Left ventricle myocardium inferior (tissue), 1 donor: ENCODE data around the gene SLC25A43. TPM values are rescaled to one million over a fixed set of nuclear protein-coding genes. Genes with fewer than 3 reads are reported as not detected.

Source experiments
- DNase-seq: peaks from one replicate; pipeline ENCODE4 v3.0.0-alpha.2; 2020
- H3K27ac ChIP-seq: fragments of 200-600 bp; replicated peaks from 2 replicates; pipeline ENCODE4 v1.8.0; 2021
- H3K27me3 ChIP-seq: fragments of 200-600 bp; 2 replicates; pipeline ENCODE4 v1.8.0; 2021; ENCODE audit warnings: low read depth
- H3K36me3 ChIP-seq: fragments of 200-600 bp; 2 replicates; pipeline ENCODE4 v1.8.0; 2021
- H3K4me1 ChIP-seq: fragments of 200-600 bp; 2 replicates; pipeline ENCODE4 v1.8.0; 2021
- H3K4me3 ChIP-seq: fragments of 200-600 bp; 2 replicates; pipeline ENCODE4 v1.8.0; 2021; ENCODE audit warnings: mild to moderate bottlenecking, moderate library complexity
- H3K9me3 ChIP-seq: fragments of 200-600 bp; replicated peaks from 2 replicates; pipeline ENCODE4 v1.8.0; 2021
- CTCF ChIP-seq: fragments of 200-600 bp; IDR thresholded peaks from 2 replicates; pipeline ENCODE4 v1.8.0; 2021; ENCODE audit warnings: antibody characterized with exemption, mild to moderate bottlenecking, borderline replicate concordance
- intact Hi-C: fragments of 100-400 bp; cut with micrococcal nuclease; formaldehyde crosslinking; loops from one replicate; pipeline ENCODE4 v1.11.0; 2022
- total RNA-seq: library from RNA; stranded (reverse); fragmentation: NEBNext Ultra II Directional; extraction: Animal tissue kit (Norgen Biotek cat#: 25700); gene quantifications from one replicate; pipeline ENCODE4 v1.2.1, GENCODE V29; 2021
- donor health status: DM: no; HTN: yes; CAD: no; lungs with severe emphysema.

Gene SLC25A43
- total RNA-seq, 1 donor from 2014 or later, result 1.4 TPM

DNA sequence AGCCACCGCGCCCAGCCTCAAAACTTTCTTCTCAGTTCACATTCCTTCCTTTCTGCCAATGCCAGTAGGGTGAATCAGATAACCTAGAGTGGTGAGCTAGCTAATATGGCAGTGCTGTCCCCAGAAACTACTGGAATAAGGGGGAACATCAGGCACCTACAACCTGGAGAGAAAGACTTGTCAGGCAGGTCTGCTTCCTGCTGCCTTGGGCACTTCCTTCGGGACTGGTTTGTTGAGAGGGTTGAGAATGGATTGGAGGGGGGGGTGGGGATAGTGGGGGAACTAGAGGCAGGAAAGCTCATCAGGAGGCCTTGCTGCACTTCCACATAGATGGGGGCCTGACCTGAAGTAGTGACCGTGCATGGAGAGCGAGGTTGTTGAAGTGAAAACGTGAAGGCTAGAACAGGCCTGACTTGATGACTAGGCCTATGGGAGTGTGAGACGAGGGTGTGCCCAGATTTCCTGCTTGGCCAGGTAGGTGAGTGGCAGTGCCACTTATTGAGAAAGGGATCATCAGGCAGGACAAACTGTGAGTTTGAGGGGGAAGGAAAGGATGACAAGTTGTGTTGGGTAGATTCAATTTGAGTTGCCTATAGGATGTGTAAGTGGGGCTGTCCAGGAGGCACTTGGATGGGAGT is 102.5 kb downstream of the SLC25A43 start:
- intact Hi-C loops, result no loop called here
- Histone ChIP-seq H3K9me3 (no peaks in the 10 kb centered on the region), H3K4me3 (no peak overlapping the region), H3K4me1 (peaks cover 9% of the 10 kb centered on the region), H3K27ac (no peak overlapping the region), H3K36me3 (no peaks in the 10 kb centered on the region), H3K27me3 (no peaks in the 10 kb centered on the region)
- DNase-seq, result no peak
- TF ChIP-seq CTCF, result no peak

DNA sequence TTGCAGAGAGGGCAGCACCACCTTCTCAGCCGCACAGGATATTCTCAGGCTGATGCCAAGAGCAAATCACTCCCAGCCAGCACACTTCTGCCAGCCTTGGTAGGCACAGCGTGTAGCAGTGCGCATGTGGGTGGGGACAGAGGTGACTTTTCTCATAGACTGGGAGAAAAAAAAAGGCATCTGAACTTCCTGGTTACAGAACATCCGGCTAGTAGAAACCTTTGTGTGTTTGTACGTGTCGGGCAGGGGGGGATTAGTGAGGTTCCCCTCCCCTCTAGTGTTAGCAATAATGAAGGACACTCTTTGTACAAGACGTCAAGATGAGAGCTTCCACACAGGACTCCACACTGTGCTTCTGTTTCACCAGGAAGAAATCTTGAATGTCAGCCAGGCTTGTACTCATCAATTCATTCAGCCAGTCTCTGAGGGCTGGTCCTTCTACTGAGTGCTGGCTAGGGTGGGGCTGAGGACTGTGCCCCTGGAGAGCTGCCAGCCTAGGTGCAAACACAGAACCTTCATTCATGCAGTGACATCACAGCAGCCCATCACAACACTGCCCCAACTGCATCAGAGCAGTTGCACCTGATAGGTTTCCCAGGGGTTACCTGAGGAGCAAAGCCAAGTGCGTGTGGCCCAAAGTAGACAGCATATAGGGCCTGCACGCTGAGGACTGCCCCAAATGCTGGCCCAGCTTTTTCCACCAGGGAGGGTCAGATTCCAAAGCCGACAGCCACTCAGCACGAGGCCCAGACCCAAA is 103.8 kb downstream of the SLC25A43 start:
- Histone ChIP-seq H3K36me3 (no peaks in the 10 kb centered on the region), H3K27me3 (no peaks in the 10 kb centered on the region), H3K4me3 (no peak overlapping the region), H3K4me1 (peaks cover 9% of the 10 kb centered on the region), H3K27ac (no peak overlapping the region), H3K9me3 (no peaks in the 10 kb centered on the region)
- intact Hi-C loops, result no loop called here
- no peak for DNase-seq
- no peak for TF ChIP-seq CTCF

- H3K27me3 ChIP-seq, result no peaks in the 10 kb centered on the region
- H3K36me3 ChIP-seq, result no peaks in the 10 kb centered on the region
- H3K4me1 ChIP-seq, result peaks cover 9% of the 10 kb centered on the region
- no peaks in the 10 kb centered on the region for H3K9me3 ChIP-seq
- no peak overlapping the region for H3K27ac ChIP-seq
- intact Hi-C loops, result no loop called here
- no peak overlapping the region for H3K4me3 ChIP-seq
- no peak for TF ChIP-seq CTCF
- DNase-seq, result no peak
Measured at GRCh38 chrX:119503484-119503861, 104.3 kb downstream of the SLC25A43 start.

Other genes starting within 250 kb of the SLC25A43 start
- gene PGRMC1, start 163.1 kb upstream of the SLC25A43 start, total RNA-seq, result 16.1 TPM
- 191 TPM for gene SLC25A5, start 69.1 kb downstream of the SLC25A43 start, total RNA-seq
- gene STEEP1, start 166.1 kb downstream of the SLC25A43 start, total RNA-seq, result 15.2 TPM
- 61.2 TPM for gene UBE2A, start 175.2 kb downstream of the SLC25A43 start, total RNA-seq
- 3.7 TPM for gene NKRF, start 207.1 kb downstream of the SLC25A43 start, total RNA-seq